Measurements from ENCODE around the gene FAM234B.

DNA sequence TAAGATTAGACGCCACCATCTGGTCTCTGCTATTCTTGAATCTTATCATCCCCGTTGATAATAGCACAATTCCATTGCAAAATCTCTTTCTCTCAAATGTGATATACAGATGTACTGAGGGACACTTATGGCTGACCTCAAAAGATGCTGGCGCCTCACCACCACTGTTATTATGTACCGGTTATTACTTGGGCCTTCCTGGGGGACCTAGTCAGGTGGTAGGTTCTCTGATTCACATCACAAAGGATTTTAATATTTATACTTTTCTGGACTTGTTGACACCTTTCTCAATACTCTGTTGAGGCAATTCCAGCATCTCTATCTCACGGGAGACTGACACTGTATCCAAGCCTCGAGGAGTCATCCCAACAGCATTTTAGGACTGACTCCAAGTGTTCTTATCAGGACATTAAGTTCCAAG, 21.3 kb upstream of the FAM234B start:
- TF ChIP-seq, protein P1, sequence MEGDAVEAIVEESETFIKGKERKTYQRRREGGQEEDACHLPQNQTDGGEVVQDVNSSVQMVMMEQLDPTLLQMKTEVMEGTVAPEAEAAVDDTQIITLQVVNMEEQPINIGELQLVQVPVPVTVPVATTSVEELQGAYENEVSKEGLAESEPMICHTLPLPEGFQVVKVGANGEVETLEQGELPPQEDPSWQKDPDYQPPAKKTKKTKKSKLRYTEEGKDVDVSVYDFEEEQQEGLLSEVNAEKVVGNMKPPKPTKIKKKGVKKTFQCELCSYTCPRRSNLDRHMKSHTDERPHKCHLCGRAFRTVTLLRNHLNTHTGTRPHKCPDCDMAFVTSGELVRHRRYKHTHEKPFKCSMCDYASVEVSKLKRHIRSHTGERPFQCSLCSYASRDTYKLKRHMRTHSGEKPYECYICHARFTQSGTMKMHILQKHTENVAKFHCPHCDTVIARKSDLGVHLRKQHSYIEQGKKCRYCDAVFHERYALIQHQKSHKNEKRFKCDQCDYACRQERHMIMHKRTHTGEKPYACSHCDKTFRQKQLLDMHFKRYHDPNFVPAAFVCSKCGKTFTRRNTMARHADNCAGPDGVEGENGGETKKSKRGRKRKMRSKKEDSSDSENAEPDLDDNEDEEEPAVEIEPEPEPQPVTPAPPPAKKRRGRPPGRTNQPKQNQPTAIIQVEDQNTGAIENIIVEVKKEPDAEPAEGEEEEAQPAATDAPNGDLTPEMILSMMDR (IDR thresholded peaks at IDR 0.05), result no peak
- no peak for TF ChIP-seq POLR2A (IDR thresholded peaks at IDR 0.05; ENCODE audit: low read depth)
- no peak for TF ChIP-seq EP300 (IDR thresholded peaks at IDR 0.05)

Data from esophagus muscularis mucosa (tissue), 4 donors.